ENCODE measurements around the gene TAS2R38. TPM values are rescaled to one million over a fixed set of nuclear protein-coding genes. Genes with fewer than 3 reads are reported as not detected.

TAS2R38 gene
- not detected in 2 replicates for total RNA-seq (2014; rRNA removed; shearing (Covaris generic))

DNA sequence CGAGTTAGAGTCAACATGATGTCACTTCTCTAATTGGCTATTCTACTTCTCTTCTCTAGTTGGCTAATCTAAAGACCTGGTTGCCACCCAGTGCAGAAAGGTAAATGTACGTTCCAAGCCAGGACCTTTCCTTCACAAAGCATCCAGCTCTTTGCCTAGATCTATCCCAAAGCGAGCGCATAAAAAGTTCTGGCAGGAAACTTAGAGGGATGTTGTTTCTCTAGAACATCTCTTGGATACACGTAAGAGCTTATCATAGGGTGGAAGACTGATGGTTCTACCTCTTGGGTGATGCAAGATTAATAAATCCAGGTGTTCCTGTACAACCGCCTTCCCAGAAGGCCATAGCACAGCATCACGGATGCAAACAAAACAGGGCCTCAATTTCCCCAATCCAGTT is at the start of gene TAS2R38:
Gene TAS2R38 (minus strand): TSS at position 101 of the 400 bp plus-strand sequence. CDS start 84 bp downstream, at position 17.

DNA sequence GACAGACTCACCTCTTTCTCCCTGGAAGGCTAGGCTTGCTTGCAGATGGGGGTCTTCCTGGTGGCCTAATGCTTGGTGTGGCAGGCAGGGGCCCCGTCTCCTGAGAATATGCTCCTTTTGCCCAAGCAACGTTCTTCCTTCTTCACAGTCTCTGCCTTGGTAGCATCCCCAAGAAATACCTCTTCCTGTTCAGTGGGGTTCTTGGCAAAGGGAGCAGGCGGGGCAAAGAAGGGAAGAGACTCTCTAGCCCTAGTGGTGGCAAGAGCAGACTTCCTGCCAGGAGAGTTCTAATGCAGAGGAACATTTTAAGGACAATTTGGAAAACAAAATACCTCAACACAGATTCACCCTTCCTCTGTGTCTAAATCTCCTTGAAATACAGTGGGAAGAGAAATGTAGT is 26.8 kb downstream of the TAS2R38 start, which contains the start of gene CLEC5A:
Gene CLEC5A (minus strand): TSS at position 179 of the 400 bp plus-strand sequence. CDS start 682 bp downstream, outside the sequence.

Other genes with a start within 250 kb of the TAS2R38 start
- 389 and 487 TPM in 2 replicates for gene SSBP1, start 235.4 kb downstream of the TAS2R38 start, total RNA-seq (2014; rRNA removed; shearing (Covaris generic))
- gene TAS2R3, start 209.7 kb downstream of the TAS2R38 start, total RNA-seq (2014; rRNA removed; shearing (Covaris generic)): 0.11 and 0.16 TPM in 2 replicates
- 0.05 and 0.19 TPM in 2 replicates for gene TAS2R4, start 197.1 kb downstream of the TAS2R38 start, total RNA-seq (2014; rRNA removed; shearing (Covaris generic))
- not detected in 2 replicates for gene TAS2R5, start 183.6 kb downstream of the TAS2R38 start, total RNA-seq (2014; rRNA removed; shearing (Covaris generic))
- not detected in 2 replicates for gene PRSS37, start 132.3 kb downstream of the TAS2R38 start, total RNA-seq (2014; rRNA removed; shearing (Covaris generic))
- gene OR9A4, start 57.4 kb downstream of the TAS2R38 start, total RNA-seq (2014; rRNA removed; shearing (Covaris generic)): not detected in 2 replicates
- gene CLEC5A, start 26.8 kb downstream of the TAS2R38 start, total RNA-seq (2014; rRNA removed; shearing (Covaris generic)): not detected in 2 replicates
- gene MGAM, start 22.1 kb upstream of the TAS2R38 start, total RNA-seq (2014; rRNA removed; shearing (Covaris generic)): not detected in 2 replicates
- gene MGAM2, start 137.9 kb upstream of the TAS2R38 start, total RNA-seq (2014; rRNA removed; shearing (Covaris generic)): 3.9 and 4.6 TPM in 2 replicates

All from A375 (cell line).